ENCODE measurements around the gene HMCES. TPM values are rescaled to one million over a fixed set of nuclear protein-coding genes. Genes with fewer than 3 reads are reported as not detected.
A peak's percentile ranks its signal among the peaks of the same experiment; 100 is the strongest.

The HMCES gene
- total RNA-seq, 2 donors from 2014 or later = 52.5 to 55.3 TPM

- Mint-ChIP-seq H3K36me3 (ENCODE audit: low read depth) (peaks cover 62% of the 10 kb centered on the region), H3K27me3 (no peaks in the 10 kb centered on the region), H3K27ac (peak overlapping the region; percentile 41), H3K9me3 (no peaks in the 10 kb centered on the region), H3K4me3 (peak overlapping the region; percentile 57), H3K4me1 (peaks cover 6% of the 10 kb centered on the region)
- ATAC-seq (replicated peaks) = peak; percentile 69
Measured at GRCh38 chr3:129305592-129306091, 27.0 kb downstream of the HMCES start.

- peaks cover 21% of the 10 kb centered on the region for H3K4me1 Mint-ChIP-seq
- peaks cover 37% of the 10 kb centered on the region for H3K36me3 Mint-ChIP-seq (ENCODE audit: low read depth)
- H3K4me3 Mint-ChIP-seq = no peak overlapping the region
- ATAC-seq (replicated peaks) = peak; percentile 30
- H3K9me3 Mint-ChIP-seq = no peaks in the 10 kb centered on the region
- H3K27me3 Mint-ChIP-seq = no peaks in the 10 kb centered on the region
- H3K27ac Mint-ChIP-seq = peak overlapping the region; percentile 34
Measured at GRCh38 chr3:129308636-129309035, 30.0 kb downstream of the HMCES start.

DNA sequence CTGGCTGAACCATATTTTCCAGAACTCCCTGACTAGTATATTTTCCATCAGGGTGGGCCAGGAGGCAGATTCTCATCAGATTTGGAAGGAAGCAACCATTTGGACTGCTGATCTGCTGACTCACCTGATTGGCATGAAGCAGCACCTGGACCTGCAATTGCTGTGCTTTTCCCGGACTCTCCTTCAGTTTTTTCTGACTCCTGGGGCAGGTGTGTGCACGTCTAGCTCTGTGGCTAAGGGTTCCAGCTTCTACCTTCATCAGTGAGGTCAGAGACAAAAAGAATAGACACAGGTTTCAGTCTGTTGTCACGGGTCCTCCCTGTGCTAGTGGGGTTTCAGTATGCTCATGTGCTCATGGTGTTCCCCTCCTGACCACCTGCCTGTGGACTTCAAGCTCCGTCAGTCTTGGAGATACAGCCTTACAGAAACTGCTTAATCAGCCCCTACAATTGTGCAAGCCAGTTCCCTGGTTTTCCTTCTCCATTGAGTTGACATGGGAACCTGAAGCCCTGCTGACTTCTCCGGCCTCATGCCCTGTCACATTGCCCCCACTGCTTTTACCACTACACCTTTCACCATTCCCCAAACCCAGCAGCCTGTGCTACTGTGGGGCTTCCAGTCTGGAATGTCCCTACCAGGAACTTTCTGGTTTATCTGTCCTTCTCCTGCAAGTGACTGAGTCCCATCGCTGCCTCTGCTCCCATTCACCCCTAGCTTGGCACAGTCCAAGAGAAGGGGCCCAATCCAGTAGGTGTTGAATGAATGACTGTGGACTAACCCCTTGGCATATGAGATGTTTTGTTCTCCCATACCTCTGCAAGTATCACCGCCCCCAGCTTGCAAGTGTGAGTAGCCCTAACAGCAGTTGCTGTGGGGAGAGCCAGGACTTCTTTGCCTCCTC, 31.7 kb downstream of the HMCES start:
- Mint-ChIP-seq H3K9me3 (no peaks in the 10 kb centered on the region), H3K4me3 (no peak overlapping the region), H3K36me3 (ENCODE audit: low read depth) (peaks cover 29% of the 10 kb centered on the region), H3K27me3 (no peaks in the 10 kb centered on the region), H3K4me1 (peaks cover 28% of the 10 kb centered on the region), H3K27ac (no peak overlapping the region)
- no peak for ATAC-seq (replicated peaks)

GRCh38 chr3:129311054-129311902, 32.6 kb downstream of the HMCES start:
- Mint-ChIP-seq H3K9me3 (no peaks in the 10 kb centered on the region), H3K4me3 (no peak overlapping the region), H3K27ac (peak overlapping the region; percentile 34), H3K36me3 (ENCODE audit: low read depth) (peaks cover 20% of the 10 kb centered on the region), H3K27me3 (no peaks in the 10 kb centered on the region), H3K4me1 (peaks cover 28% of the 10 kb centered on the region)
- no peak for ATAC-seq (replicated peaks)

DNA sequence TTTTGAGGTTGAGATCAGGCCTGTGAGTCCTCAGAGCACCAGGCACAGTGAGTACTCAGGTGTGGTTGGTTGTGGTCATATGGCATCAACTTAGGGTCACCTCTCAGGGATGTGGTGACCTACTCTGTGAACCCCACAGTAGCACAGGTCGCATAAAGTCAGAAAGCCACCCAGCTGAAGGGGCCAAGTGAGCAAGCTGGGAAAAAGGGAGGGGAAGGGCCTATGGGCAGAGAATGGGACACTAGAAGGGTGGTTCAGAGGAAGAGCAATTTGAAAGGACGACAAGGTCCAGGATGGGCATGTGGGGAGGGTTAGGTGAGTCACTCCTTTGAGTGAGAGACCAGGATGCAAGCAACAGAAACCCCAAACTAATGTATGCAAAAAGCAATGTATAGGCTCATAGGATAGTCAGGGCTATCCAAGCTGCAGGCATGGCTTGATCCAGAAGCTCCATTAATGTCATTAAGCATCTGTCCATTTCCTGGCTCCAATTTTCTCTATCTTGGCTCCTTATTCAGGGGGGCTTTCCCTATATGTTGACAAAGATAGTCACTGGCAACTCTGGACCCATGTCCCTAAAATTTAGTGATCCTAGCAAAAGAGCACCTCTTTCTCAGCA, 33.5 kb downstream of the HMCES start:
- no peak overlapping the region for H3K4me3 Mint-ChIP-seq

GRCh38 chr3:129312671-129313414, 34.2 kb downstream of the HMCES start:
- Mint-ChIP-seq H3K4me3 (no peak overlapping the region), H3K4me1 (peaks cover 28% of the 10 kb centered on the region), H3K36me3 (ENCODE audit: low read depth) (peaks cover 12% of the 10 kb centered on the region), H3K27ac (peak overlapping the region; percentile 23), H3K9me3 (no peaks in the 10 kb centered on the region), H3K27me3 (no peaks in the 10 kb centered on the region)
- no peak for ATAC-seq (replicated peaks)

More for the DNA sequence above, 33.5 kb downstream of the HMCES start:
- Mint-ChIP-seq H3K27me3 (no peaks in the 10 kb centered on the region), H3K27ac (peak overlapping the region; percentile 34), H3K9me3 (no peaks in the 10 kb centered on the region), H3K4me1 (peaks cover 28% of the 10 kb centered on the region), H3K36me3 (ENCODE audit: low read depth) (peaks cover 12% of the 10 kb centered on the region)
- peak; percentile 57 for ATAC-seq (replicated peaks)

DNA sequence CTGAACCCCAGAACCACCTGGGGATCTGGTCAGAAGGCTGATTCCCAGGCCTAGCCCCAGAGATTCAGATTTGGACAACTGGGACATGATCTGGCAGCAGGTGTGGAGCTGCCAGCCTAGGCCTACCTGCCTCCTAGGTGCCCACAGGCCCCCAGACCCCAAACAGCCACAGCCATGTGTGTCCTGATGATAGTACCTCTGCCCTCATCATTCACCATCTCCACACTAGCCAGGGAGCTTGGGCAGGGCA, 34.7 kb downstream of the HMCES start:
- Mint-ChIP-seq H3K9me3 (no peaks in the 10 kb centered on the region), H3K4me1 (peaks cover 28% of the 10 kb centered on the region), H3K27ac (peak overlapping the region; percentile 23), H3K4me3 (peak overlapping the region; percentile 84), H3K36me3 (ENCODE audit: low read depth) (peaks cover 12% of the 10 kb centered on the region), H3K27me3 (no peaks in the 10 kb centered on the region)
- ATAC-seq (replicated peaks) = peak; percentile 0

GRCh38 chr3:129313665-129314385, 35.2 kb downstream of the HMCES start:
- peak; percentile 5 for ATAC-seq (replicated peaks)
- Mint-ChIP-seq H3K4me1 (peaks cover 23% of the 10 kb centered on the region), H3K27me3 (no peaks in the 10 kb centered on the region), H3K36me3 (ENCODE audit: low read depth) (peaks cover 12% of the 10 kb centered on the region), H3K27ac (peak overlapping the region; percentile 23), H3K4me3 (peak overlapping the region; percentile 84), H3K9me3 (no peaks in the 10 kb centered on the region)

GRCh38 chr3:129314386-129315222, 35.9 kb downstream of the HMCES start:
- Mint-ChIP-seq H3K9me3 (no peaks in the 10 kb centered on the region), H3K27ac (peak overlapping the region; percentile 23), H3K36me3 (ENCODE audit: low read depth) (peaks cover 12% of the 10 kb centered on the region), H3K4me3 (peak overlapping the region; percentile 84), H3K27me3 (no peaks in the 10 kb centered on the region), H3K4me1 (peaks cover 21% of the 10 kb centered on the region)
- peak; percentile 35 for ATAC-seq (replicated peaks)

DNA sequence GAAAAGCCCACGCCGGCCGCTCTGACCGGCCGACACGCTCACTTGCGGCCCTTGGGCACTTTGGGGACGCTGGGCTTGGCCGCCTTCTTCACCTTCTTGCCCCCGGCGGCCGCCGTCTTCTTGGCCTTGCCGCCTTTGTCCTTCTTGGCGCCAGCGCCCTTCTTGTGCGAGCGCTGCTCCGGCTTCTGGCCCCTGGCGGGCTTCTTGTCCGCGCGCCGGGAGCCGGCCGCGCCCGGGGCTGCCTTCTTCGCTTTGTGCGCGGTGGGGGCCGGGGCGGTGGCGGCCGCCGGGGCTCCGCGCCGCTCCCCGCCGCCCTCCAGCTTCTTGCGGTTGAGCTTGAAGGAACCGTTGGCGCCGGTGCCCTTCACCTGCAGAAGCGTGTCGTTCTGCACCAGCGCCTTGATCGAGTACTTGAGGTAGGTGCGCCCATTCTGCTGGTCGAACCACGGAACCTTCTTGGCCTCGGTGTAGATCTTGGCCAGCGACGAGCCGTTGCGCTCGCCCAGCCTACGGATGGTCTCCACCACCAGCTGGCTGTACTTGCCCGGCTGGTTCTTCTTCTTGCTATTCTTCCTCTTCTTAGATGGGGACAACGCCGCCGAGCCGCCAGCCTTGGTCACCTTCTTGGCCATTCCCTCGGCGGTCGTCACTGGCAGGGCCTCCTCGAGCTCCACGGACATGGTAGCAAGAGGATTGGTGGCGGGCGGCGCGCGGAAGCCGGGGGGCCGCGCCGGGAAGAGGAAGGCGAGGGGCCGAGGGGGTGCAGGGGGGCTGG, 36.7 kb downstream of the HMCES start:
- no peaks in the 10 kb centered on the region for H3K9me3 Mint-ChIP-seq
- ATAC-seq (replicated peaks) = no peak
- peaks cover 12% of the 10 kb centered on the region for H3K36me3 Mint-ChIP-seq (ENCODE audit: low read depth)
- H3K27me3 Mint-ChIP-seq = no peaks in the 10 kb centered on the region
- peaks cover 21% of the 10 kb centered on the region for H3K4me1 Mint-ChIP-seq
- H3K4me3 Mint-ChIP-seq = peak overlapping the region; percentile 84
- peak overlapping the region; percentile 83 for H3K27ac Mint-ChIP-seq

DNA sequence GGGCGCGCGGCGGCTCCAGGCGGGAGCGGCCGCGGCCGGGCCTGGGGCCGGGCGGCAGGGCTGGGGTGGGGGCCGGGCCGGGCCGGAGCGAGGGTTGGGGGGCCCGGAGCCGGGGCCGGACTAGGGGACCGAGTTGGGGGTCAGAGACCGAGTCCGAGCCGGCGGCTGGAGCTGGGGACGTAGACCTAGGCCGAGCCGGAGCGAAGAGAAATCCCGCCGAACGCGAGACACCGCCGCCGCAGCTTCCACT, 37.3 kb downstream of the HMCES start:
- H3K36me3 Mint-ChIP-seq (ENCODE audit: low read depth) = peaks cover 12% of the 10 kb centered on the region
- peak overlapping the region; percentile 83 for H3K27ac Mint-ChIP-seq
- H3K9me3 Mint-ChIP-seq = no peaks in the 10 kb centered on the region
- peak overlapping the region; percentile 84 for H3K4me3 Mint-ChIP-seq
- ATAC-seq (replicated peaks) = no peak
- no peaks in the 10 kb centered on the region for H3K27me3 Mint-ChIP-seq
- peaks cover 21% of the 10 kb centered on the region for H3K4me1 Mint-ChIP-seq

- H3K4me1 Mint-ChIP-seq = peaks cover 21% of the 10 kb centered on the region
Measured at GRCh38 chr3:129316248-129317013, 37.8 kb downstream of the HMCES start.

More at GRCh38 chr3:129316248-129317013, 37.8 kb downstream of the HMCES start:
- peak overlapping the region; percentile 84 for H3K4me3 Mint-ChIP-seq
- peaks cover 12% of the 10 kb centered on the region for H3K36me3 Mint-ChIP-seq (ENCODE audit: low read depth)
- ATAC-seq (replicated peaks) = peak; percentile 43
- H3K9me3 Mint-ChIP-seq = no peaks in the 10 kb centered on the region
- H3K27ac Mint-ChIP-seq = no peak overlapping the region
- no peaks in the 10 kb centered on the region for H3K27me3 Mint-ChIP-seq
